ENCODE results near the gene SCMH1.

GRCh38 chr1:41030872-41031616 is 211.1 kb downstream of the SCMH1 start:
- TF ChIP-seq CTCF (IDR thresholded peaks at IDR 0.05) (no peak), POLR2A (IDR thresholded peaks at IDR 0.05) (no peak)
